Neuron (in vitro differentiated cells): ENCODE measurements around the gene IQSEC1.

Source experiments
- H2AFZ ChIP-seq: one replicate; pipeline ENCODE4 v1.6.1; 2013; ENCODE audit warnings: low read depth, mild to moderate bottlenecking, inconsistent platforms, low read length, moderate library complexity
- H3K27me3 ChIP-seq: one replicate; pipeline ENCODE4 v1.6.1; 2013; ENCODE audit warnings: low read length; ENCODE audit not compliant: insufficient read depth
- H3K36me3 ChIP-seq: one replicate; pipeline ENCODE4 v1.6.1; 2013; ENCODE audit warnings: low read length; ENCODE audit not compliant: insufficient read depth
- H3K4me1 ChIP-seq: one replicate; pipeline ENCODE4 v1.6.1; 2013; ENCODE audit warnings: low read length; ENCODE audit not compliant: insufficient read depth
- H3K4me3 ChIP-seq: 2 replicates; pipeline ENCODE4 v1.5.1; 2013; ENCODE audit warnings: mild to moderate bottlenecking, low read length, moderate library complexity
- H3K9me3 ChIP-seq: one replicate; pipeline ENCODE4 v1.6.1; 2013; ENCODE audit warnings: low read length

Gene IQSEC1

GRCh38 chr3:12979151-12979946 is 93.9 kb downstream of the IQSEC1 start:
- Histone ChIP-seq H3K4me3 (no peak overlapping the region), H3K27me3 (no peaks in the 10 kb centered on the region), H2AFZ (no peak overlapping the region), H3K36me3 (no peaks in the 10 kb centered on the region), H3K4me1 (peaks cover 13% of the 10 kb centered on the region), H3K9me3 (no peaks in the 10 kb centered on the region)

DNA sequence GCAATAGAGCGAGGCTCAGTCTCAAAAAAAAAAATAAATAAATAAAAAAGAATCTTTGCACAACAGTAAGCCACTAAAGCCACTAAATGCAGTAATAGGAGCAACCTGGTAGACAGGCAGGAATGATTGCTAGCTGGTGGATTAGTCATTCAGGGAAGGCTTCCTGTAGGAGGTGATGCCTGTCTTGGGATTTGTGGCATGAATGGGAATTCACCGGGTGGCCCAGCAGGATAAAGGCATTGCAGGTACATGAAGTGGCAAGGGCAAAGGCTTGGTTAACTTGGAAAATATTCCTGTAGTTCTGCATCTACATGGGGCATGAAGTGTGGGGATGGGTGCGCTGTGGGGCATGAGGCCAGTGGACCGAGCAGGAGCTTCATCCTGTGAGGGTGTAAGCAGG is 94.5 kb downstream of the IQSEC1 start:
- Histone ChIP-seq H3K9me3 (no peaks in the 10 kb centered on the region), H2AFZ (no peak overlapping the region), H3K27me3 (no peaks in the 10 kb centered on the region), H3K36me3 (no peaks in the 10 kb centered on the region), H3K4me3 (no peak overlapping the region), H3K4me1 (peaks cover 13% of the 10 kb centered on the region)

GRCh38 chr3:12977117-12977808 is 96.0 kb downstream of the IQSEC1 start:
- Histone ChIP-seq H3K9me3 (no peaks in the 10 kb centered on the region), H3K27me3 (no peaks in the 10 kb centered on the region), H2AFZ (no peak overlapping the region), H3K4me3 (no peak overlapping the region), H3K36me3 (no peaks in the 10 kb centered on the region), H3K4me1 (peaks cover 13% of the 10 kb centered on the region)

GRCh38 chr3:12975748-12976522 is 97.3 kb downstream of the IQSEC1 start:
- H3K27me3 ChIP-seq, result no peaks in the 10 kb centered on the region
- H3K4me1 ChIP-seq, result peaks cover 9% of the 10 kb centered on the region
- H2AFZ ChIP-seq, result no peak overlapping the region
- H3K4me3 ChIP-seq, result no peak overlapping the region
- no peaks in the 10 kb centered on the region for H3K36me3 ChIP-seq
- no peaks in the 10 kb centered on the region for H3K9me3 ChIP-seq

- no peaks in the 10 kb centered on the region for H3K9me3 ChIP-seq
- H3K36me3 ChIP-seq, result no peaks in the 10 kb centered on the region
- peaks cover 11% of the 10 kb centered on the region for H3K4me1 ChIP-seq
- no peaks in the 10 kb centered on the region for H3K27me3 ChIP-seq
- H2AFZ ChIP-seq, result no peak overlapping the region
- no peak overlapping the region for H3K4me3 ChIP-seq
Observed at GRCh38 chr3:12974819-12975218, 98.4 kb downstream of the IQSEC1 start.

DNA sequence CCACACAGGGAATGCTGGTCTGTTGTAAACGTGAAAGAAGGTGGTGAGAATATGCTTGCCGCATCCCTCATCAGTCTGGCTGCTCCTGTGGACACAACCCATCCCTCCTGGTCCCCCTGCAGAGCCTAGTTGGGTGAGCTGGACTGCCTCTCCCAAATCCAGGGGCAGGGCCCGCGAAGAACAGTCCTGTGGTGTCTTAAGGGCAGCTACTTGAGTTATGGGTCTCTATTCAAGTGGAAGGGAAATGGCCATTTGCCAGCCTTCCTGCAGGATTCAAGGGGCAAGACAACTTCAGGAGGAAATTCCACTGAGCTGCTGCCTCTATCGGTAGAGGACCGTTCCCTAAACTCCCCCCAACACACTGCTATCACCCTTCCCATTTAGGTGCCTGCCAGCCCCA is 98.9 kb downstream of the IQSEC1 start:
- H3K27me3 ChIP-seq, result no peaks in the 10 kb centered on the region
- H3K4me1 ChIP-seq, result peaks cover 11% of the 10 kb centered on the region
- no peaks in the 10 kb centered on the region for H3K9me3 ChIP-seq
- H2AFZ ChIP-seq, result no peak overlapping the region
- H3K36me3 ChIP-seq, result no peaks in the 10 kb centered on the region
- H3K4me3 ChIP-seq, result no peak overlapping the region

- Histone ChIP-seq H3K27me3 (no peaks in the 10 kb centered on the region), H3K9me3 (no peaks in the 10 kb centered on the region), H3K4me1 (peaks cover 11% of the 10 kb centered on the region), H3K4me3 (no peak overlapping the region), H3K36me3 (no peaks in the 10 kb centered on the region), H2AFZ (no peak overlapping the region)
Observed at GRCh38 chr3:12973827-12974226, 99.4 kb downstream of the IQSEC1 start.

DNA sequence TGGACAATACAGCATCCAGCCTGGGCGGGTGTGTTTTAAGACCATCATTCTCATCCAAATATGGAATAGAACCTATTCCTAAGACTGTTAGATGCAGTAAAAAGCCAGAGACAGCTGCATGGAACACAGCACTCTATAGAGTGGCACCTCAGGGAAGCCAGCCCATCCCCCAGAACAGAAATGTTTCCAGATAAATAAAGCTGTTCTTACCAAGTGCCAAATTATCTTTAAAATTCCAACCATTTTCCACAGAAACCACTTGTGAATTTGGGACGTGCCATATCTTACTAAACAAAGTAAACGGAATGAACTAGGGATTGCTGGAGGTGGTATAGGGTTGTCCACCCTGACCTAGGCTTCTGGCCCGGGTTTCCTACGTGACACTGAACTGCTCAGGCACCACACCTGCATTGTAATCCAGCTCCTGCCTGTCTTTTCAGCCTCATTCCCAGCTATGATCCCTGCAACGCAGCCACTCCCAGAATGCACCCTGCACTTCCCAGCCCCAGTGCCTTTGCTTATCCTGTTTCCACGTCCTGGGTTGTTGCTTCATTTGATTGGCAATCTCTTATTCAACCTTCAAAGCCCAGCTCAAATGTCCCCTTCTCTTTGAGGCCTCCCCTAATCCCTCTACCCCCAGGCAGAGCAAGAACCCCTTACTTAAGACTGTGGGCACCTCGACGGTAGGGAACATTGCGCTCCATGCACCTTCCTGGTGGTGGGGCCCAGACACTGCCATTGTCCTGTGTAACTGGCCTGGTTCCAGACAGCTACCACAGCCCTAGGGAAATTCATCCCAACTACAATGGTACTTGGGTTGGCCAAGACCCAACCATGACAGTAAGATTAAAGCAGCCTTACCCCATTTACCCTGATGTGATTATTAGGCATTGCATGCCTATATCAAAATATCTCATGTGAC is 100.2 kb downstream of the IQSEC1 start:
- Histone ChIP-seq H3K4me3 (no peak overlapping the region), H3K36me3 (no peaks in the 10 kb centered on the region), H3K27me3 (no peaks in the 10 kb centered on the region), H2AFZ (no peak overlapping the region), H3K4me1 (peaks cover 11% of the 10 kb centered on the region), H3K9me3 (no peaks in the 10 kb centered on the region)

DNA sequence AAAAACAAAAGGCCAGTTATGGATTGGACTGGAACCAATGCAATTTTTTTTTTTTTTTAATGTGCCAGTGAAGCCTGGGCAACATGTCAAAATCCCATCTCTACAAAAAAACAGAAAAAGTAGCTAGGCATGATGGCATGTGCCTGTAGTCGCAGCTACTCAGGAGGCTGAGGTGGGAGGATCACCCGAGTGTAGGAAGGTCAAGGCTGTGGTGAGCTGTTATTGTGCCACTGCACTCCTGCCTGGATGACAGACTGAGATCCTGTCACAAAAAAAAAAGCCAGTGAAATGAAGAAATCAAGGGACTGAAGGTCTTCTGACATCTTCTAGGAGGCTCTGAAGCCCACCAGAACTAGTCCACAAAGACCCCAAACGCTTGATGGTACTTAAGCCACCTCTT is 101.2 kb downstream of the IQSEC1 start:
- Histone ChIP-seq H2AFZ (no peak overlapping the region), H3K9me3 (no peaks in the 10 kb centered on the region), H3K4me1 (peaks cover 7% of the 10 kb centered on the region), H3K4me3 (no peak overlapping the region), H3K36me3 (no peaks in the 10 kb centered on the region), H3K27me3 (no peaks in the 10 kb centered on the region)

DNA sequence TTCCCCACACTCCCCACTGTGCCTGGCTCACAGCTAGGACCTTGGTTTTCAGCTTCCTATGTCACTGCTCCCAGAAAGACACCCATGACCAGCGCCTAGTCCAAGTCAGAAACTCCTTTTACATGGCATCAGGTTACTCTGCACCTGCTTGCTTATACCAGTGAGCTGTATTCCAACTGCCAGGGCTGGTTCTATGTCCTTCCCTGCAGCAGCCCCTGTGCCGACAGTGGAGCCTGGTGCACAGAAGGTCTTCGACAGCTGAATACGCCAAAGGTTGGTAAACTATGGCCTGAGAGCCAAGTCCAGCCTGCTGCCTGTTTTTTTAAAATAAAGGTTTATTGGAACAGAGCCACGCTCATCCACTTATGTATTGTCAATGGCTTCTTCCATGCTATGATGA is 102.5 kb downstream of the IQSEC1 start:
- no peaks in the 10 kb centered on the region for H3K27me3 ChIP-seq
- no peaks in the 10 kb centered on the region for H3K36me3 ChIP-seq
- H2AFZ ChIP-seq, result no peak overlapping the region
- no peaks in the 10 kb centered on the region for H3K9me3 ChIP-seq
- H3K4me3 ChIP-seq, result no peak overlapping the region
- H3K4me1 ChIP-seq, result peaks cover 17% of the 10 kb centered on the region

GRCh38 chr3:12969486-12969885 is 103.7 kb downstream of the IQSEC1 start:
- Histone ChIP-seq H3K4me3 (no peak overlapping the region), H3K9me3 (no peaks in the 10 kb centered on the region), H2AFZ (no peak overlapping the region), H3K27me3 (no peaks in the 10 kb centered on the region), H3K36me3 (no peaks in the 10 kb centered on the region), H3K4me1 (peaks cover 25% of the 10 kb centered on the region)

DNA sequence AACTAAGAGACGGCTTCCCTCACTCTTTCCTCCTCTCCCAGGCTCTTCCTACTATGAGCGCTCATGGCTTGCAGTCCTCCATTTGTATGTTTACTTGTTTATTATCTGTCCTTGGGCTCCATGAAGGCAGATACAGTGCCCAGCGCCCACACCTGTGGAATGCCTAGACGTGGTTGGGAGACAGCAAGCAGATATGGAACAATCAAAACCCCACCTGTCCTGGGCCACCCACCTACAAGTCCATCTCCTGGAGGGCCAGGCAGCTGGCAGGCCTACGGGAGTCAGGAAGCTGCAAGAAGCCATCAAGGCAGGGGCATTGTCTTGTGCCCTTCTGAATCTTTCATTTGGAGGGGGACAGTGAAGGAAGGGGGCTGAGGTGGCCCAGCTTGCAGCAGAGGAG is 104.7 kb downstream of the IQSEC1 start:
- no peaks in the 10 kb centered on the region for H3K36me3 ChIP-seq
- H3K27me3 ChIP-seq, result no peaks in the 10 kb centered on the region
- no peak overlapping the region for H3K4me3 ChIP-seq
- H2AFZ ChIP-seq, result no peak overlapping the region
- H3K9me3 ChIP-seq, result no peaks in the 10 kb centered on the region
- H3K4me1 ChIP-seq, result peaks cover 25% of the 10 kb centered on the region
